Activated CD8-positive, alpha-beta memory T cell treated with anti-CD3 and anti-CD28 coated beads, Interleukin-2, amount 50 U/mL, for 48 hours (primary cell): ENCODE data around the gene TEAD3.

Source experiments
- DNase-seq: peaks from one replicate; pipeline ENCODE4 v3.0.0-alpha.2; 2020

Gene TEAD3

GRCh38 chr6:35491558-35492257 lies 5.2 kb downstream of the TEAD3 start:
- no peak for DNase-seq

GRCh38 chr6:35490821-35491557 lies 5.9 kb downstream of the TEAD3 start:
- DNase-seq, result no peak

- no peak for DNase-seq
Measured at GRCh38 chr6:35489995-35490791, 6.7 kb downstream of the TEAD3 start.

- DNase-seq, result no peak
Measured at GRCh38 chr6:35489066-35489465, 7.8 kb downstream of the TEAD3 start.

GRCh38 chr6:35488517-35488862 lies 8.4 kb downstream of the TEAD3 start:
- no peak for DNase-seq

GRCh38 chr6:35487658-35488516 lies 9.0 kb downstream of the TEAD3 start:
- no peak for DNase-seq

- DNase-seq, result no peak
Measured at GRCh38 chr6:35486005-35486925, 10.6 kb downstream of the TEAD3 start.

GRCh38 chr6:35485402-35485877 lies 11.4 kb downstream of the TEAD3 start:
- DNase-seq, result no peak

- no peak for DNase-seq
Measured at GRCh38 chr6:35484921-35485392, 11.9 kb downstream of the TEAD3 start.

- no peak for DNase-seq
Measured at GRCh38 chr6:35483893-35484645, 12.8 kb downstream of the TEAD3 start.

GRCh38 chr6:35483490-35483889 lies 13.4 kb downstream of the TEAD3 start:
- DNase-seq, result no peak

- DNase-seq, result no peak
Measured at GRCh38 chr6:35483062-35483461, 13.8 kb downstream of the TEAD3 start.

- no peak for DNase-seq
Measured at GRCh38 chr6:35481226-35481625, 15.7 kb downstream of the TEAD3 start.

GRCh38 chr6:35480176-35480575 lies 16.7 kb downstream of the TEAD3 start:
- no peak for DNase-seq

GRCh38 chr6:35478259-35478658 lies 18.6 kb downstream of the TEAD3 start:
- DNase-seq, result no peak

- no peak for DNase-seq
Measured at GRCh38 chr6:35477551-35478179, 19.2 kb downstream of the TEAD3 start.

GRCh38 chr6:35477028-35477427 lies 19.9 kb downstream of the TEAD3 start:
- DNase-seq, result no peak

GRCh38 chr6:35476004-35476403 lies 20.9 kb downstream of the TEAD3 start:
- DNase-seq, result no peak

GRCh38 chr6:35475573-35475972 lies 21.3 kb downstream of the TEAD3 start:
- no peak for DNase-seq

GRCh38 chr6:35474942-35475570 lies 21.8 kb downstream of the TEAD3 start:
- peak; percentile 68 for DNase-seq
